OCI-LY3 (cell line): ENCODE measurements around the gene DEPDC1B.

Experiments used
- EZH2phosphoT487 ChIP-seq: fragments of 200-600 bp; shearing (Covaris generic); IDR thresholded peaks from 2 replicates; pipeline ENCODE4 v1.6.1; 2018; ENCODE audit warnings: antibody characterized with exemption, mixed run types, low read depth
- TF ChIP-seq, protein P1 (sequence below): fragments of 200-600, 300-600 bp; sonication (generic); IDR thresholded peaks from 2 replicates; pipeline ENCODE4 v1.5.1; 2014; ENCODE audit warnings: antibody characterized with exemption, low read length, low read depth

GRCh38 chr5:60738933-60739332 is 39.0 kb upstream of the DEPDC1B start:
- TF ChIP-seq, protein P1, sequence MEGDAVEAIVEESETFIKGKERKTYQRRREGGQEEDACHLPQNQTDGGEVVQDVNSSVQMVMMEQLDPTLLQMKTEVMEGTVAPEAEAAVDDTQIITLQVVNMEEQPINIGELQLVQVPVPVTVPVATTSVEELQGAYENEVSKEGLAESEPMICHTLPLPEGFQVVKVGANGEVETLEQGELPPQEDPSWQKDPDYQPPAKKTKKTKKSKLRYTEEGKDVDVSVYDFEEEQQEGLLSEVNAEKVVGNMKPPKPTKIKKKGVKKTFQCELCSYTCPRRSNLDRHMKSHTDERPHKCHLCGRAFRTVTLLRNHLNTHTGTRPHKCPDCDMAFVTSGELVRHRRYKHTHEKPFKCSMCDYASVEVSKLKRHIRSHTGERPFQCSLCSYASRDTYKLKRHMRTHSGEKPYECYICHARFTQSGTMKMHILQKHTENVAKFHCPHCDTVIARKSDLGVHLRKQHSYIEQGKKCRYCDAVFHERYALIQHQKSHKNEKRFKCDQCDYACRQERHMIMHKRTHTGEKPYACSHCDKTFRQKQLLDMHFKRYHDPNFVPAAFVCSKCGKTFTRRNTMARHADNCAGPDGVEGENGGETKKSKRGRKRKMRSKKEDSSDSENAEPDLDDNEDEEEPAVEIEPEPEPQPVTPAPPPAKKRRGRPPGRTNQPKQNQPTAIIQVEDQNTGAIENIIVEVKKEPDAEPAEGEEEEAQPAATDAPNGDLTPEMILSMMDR = no peak
- no peak for TF ChIP-seq EZH2phosphoT487
